Stimulated activated CD4-positive, alpha-beta T cell treated with anti-CD3 and anti-CD28 coated beads, Interleukin-4, amount 100 ng/mL, for 1 hour (primary cell): Measurements from ENCODE around the gene ZNF292.
"Not testable (repeated sequence)": the region's sequence is repeated elsewhere in the genome, so short reads cannot be mapped to it uniquely, and the experiment has no call there.

Experiments used
- DNase-seq: peaks from one replicate; pipeline ENCODE4 v3.0.0-alpha.2; 2020

ZNF292 gene

DNA sequence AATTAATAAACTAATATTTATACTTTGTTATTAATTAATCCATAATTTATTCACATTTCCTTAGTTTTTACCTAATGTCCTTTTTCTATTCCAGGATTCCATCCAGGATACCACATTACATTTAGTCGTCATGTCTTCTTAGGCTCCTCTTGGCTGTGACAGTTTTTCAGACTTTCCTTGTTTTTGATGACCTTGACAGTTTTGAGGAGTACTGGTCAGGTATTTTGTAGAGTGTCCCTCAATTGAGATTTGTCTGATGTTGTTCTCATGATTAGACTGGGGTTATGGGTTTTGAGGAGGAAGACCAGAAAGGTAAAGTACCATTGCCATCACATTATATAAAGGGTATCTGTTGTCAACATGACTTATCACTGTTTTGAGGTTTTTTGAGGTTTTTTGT, 67.3 kb downstream of the ZNF292 start:
- no peak for DNase-seq

DNA sequence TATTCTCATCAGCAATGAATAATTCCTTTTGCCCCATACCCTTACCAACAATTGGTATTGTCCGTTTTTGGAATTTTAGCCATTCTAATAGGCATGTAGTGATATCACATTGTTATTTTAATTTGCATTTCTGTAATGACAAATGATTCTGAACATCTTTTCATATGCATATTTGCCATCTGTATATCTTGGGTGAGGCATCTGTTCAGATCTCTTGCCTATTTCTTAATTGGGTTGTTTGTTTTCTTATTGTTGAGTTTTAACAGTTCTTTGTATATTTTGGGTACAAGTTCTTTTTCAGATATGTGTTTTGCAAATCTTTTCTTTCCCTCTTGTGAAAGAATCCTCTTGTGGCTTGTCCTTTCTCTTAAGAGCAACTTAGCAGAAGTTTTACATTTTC, 69.6 kb downstream of the ZNF292 start:
- DNase-seq = no peak

DNA sequence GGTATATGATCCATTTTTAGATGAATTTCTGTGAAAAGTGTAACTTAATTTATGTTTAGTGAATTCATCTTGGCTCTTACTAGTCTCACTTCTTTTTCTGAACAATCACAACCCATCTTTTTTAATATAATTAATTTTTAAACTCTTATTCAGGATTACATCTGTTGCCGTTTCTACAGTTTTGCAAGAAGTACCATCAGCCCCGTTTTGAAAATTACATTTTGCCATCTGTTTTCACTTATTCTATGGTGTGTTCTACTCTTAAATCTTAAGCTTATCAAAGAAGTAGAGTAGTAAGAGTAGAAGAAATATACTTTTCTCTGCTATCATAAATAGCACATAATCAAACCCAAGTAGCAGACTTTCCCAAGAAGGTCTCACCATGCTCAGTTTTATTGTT, 70.1 kb downstream of the ZNF292 start:
- no peak for DNase-seq

- DNase-seq = no peak
Observed at GRCh38 chr6:87225937-87226336, 70.6 kb downstream of the ZNF292 start.

GRCh38 chr6:87230801-87231200, 75.4 kb downstream of the ZNF292 start:
- DNase-seq = no peak

DNA sequence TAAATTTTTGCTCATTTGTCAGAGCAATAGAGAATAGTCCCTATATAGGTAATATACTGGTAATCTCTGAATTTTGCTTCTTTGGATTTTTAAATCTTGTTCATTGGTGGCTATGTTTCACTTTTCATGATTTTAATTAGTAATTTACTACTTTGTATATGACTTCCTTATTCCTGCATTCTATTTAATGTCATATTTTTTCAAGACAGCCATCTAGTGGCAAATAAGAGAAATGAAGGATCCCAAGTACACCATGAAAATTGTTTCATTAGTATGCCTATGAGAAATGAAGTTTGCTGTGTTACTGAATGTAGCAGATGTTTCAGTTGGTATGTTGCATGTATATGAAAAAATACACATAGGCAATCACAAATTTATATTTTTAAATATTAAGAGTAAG, 82.4 kb downstream of the ZNF292 start:
- no peak for DNase-seq

GRCh38 chr6:87239098-87239635, 83.8 kb downstream of the ZNF292 start:
- DNase-seq = not testable (repeated sequence)

DNA sequence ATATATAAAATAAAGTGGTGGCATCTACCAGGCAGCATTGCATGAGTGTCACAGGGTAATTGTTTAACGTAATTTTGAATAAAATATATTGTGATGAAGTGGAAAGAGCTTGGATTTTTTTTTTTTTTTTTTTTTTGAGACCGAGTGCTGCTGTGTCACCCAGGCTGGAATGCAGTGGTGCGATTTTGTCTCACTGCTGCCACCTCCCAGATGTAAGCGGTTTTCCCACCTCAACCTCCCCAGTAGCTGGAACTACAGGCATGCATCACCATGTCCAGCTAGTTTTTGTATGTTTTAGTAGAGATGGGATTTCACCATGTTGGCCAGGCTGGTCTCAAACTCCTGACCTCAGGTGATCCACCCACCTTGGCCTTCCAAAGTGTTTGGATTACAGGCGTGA, 85.9 kb downstream of the ZNF292 start:
- no peak for DNase-seq

- DNase-seq = no peak
Observed at GRCh38 chr6:87242311-87242710, 86.9 kb downstream of the ZNF292 start.

DNA sequence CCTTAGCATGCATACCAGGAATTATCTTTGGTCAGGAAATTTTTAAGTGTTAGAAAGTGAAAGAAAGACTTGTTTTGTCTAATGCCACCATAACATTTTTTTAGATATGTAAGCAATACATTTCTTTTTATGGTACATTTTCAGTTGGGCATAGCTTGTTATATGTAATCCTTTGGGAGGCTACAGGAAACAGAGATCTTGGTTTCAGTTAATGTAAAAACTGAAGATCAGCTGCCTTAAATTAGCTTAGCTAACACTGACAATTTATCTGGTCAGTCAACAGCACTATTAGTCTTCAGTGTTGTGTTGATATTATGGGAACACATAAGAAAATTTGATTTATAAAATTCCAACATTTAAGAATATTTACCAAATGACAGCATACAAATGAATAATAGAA, 88.4 kb downstream of the ZNF292 start:
- DNase-seq = no peak

DNA sequence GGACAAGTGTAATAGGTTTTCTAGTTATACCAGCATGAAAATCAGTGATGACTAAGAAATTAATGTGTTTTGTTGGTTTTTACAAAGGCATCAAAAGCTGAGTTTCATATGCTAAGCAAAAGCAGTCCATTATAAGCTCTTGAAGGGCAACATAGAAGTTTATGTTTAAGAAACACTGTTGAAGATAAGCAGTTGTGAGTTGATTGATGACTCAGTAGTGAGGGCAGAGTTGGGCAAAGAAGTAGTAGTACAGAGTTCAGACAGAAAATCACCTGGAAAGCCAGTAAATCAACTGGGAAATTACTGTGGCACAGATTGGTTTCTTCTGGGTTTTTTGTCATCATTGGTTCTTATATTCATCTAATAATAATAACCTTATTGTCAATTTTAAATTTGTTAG, 89.0 kb downstream of the ZNF292 start:
- no peak for DNase-seq

DNA sequence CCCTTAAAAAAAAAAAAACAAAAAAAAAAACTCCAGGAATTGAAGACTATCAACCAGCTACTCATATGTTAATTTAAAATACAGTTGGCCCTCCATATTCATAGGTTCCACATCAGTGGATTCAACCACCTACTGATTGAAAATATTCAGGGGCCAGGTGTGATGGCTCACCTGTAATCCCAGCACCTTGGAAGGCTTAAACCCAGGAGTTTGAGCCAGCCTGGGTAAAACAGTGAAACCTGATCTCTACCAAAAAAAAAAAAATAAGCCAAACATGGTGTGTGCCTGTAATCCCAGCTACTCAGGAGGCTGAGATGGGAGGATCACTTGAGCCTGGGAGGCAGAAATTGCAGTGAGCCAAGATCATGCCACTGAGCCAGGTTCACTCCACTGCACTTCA, 94.7 kb downstream of the ZNF292 start:
- DNase-seq = no peak

GRCh38 chr6:87251225-87251624, 95.9 kb downstream of the ZNF292 start:
- no peak for DNase-seq

- DNase-seq = no peak
Observed at GRCh38 chr6:87251725-87252124, 96.4 kb downstream of the ZNF292 start.

DNA sequence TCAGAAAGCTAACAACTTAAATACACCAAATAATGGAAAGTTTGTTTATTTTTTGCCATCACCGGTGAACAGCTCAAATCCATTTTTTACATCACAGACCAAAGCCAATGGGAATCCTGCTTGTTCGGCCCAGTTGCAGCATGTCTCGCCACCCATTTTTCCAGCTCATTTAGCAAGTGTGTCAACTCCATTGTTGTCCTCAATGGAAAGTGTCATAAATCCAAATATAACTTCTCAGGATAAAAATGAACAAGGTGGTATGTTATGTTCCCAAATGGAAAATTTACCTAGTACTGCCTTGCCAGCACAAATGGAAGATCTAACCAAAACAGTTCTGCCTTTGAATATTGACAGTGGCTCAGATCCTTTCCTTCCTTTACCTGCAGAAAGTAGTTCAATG, 101.7 kb downstream of the ZNF292 start:
- DNase-seq = no peak

DNA sequence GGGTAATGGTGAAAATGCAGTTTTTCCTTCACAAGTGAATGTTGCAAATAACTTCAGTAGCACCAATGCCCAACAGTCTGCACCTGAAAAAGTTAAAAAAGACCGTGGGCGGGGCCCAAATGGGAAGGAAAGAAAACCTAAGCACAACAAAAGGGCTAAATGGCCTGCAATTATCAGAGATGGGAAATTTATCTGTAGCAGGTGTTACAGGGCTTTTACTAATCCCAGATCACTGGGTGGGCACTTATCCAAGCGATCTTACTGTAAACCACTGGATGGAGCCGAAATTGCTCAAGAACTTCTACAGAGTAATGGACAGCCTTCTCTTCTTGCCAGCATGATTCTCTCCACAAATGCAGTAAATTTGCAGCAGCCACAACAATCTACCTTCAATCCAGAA, 102.2 kb downstream of the ZNF292 start:
- DNase-seq = no peak

DNA sequence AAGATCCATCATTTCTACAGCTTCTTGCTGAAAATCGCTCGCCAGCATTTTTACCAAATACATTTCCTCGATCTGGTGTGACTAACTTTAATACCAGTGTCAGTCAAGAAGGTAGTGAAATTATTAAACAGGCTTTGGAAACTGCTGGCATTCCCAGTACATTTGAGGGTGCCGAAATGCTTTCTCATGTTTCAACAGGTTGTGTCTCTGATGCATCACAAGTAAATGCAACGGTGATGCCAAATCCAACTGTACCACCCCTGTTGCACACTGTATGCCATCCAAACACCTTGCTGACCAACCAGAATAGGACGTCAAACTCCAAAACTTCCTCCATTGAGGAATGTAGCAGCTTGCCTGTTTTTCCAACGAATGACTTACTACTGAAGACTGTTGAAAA, 102.6 kb downstream of the ZNF292 start:
- no peak for DNase-seq

DNA sequence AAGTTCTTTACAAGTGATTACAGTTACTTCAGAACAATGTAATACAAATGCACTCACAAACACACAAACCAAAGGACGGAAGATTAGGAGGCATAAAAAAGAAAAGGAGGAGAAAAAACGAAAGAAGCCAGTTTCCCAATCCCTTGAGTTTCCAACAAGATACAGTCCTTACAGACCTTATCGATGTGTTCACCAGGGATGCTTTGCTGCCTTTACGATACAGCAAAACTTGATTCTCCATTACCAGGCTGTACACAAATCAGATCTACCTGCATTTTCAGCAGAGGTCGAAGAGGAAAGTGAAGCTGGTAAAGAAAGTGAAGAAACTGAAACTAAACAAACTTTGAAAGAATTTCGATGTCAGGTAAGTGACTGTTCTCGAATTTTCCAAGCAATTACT, 104.4 kb downstream of the ZNF292 start:
- no peak for DNase-seq

GRCh38 chr6:87261534-87261933, 106.2 kb downstream of the ZNF292 start:
- no peak for DNase-seq

GRCh38 chr6:87264481-87264880, 109.1 kb downstream of the ZNF292 start:
- DNase-seq = no peak

DNA sequence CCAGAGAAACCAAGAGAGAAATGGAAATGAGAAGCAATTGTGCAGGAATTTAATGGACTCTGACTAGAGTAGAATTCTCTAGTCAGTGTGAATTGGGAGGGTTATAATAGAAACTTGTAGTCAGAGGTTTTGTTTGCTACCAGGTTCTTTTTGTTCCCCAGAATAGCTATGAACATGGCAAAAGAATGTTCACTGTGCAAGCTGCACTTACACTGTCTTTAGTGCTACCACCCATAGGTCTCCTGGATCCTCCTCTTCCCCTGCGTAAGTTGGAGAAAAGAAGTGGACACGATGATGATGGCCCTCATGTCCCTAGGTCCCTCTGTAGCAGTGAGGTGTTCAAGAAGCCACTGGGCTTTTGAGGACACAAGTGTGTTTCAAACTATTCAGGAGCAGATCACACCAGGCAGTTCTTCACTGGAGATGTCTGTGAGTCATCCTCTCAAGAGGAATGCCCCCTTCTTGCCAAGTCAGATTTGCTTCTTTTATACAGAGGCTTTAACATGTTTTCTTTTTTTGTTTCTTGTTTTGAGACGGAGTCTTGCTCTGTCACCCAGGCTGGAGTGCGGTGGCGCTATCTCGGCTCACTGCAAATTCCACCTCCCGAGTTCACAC, 119.4 kb downstream of the ZNF292 start:
- no peak for DNase-seq

GRCh38 chr6:87276624-87277023, 121.3 kb downstream of the ZNF292 start:
- DNase-seq = no peak

DNA sequence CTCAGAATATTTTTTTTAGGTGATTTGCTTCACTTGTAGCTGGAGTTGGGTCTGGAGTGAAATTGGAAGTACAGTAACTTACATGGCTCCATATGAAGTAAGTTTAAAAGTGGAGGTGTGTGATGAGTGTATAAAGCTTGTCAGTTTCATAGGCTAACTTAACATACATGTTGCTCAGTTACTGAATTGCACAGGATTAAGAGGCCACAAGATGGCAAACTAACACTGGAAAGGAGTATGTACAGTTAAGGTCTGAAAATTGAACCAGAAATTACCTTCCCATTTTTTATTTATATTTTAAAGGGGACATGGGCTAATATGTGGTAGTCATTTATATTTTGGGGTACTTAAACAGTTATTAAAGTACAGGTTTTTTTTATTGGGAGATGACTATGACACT, 121.8 kb downstream of the ZNF292 start:
- DNase-seq = no peak

DNA sequence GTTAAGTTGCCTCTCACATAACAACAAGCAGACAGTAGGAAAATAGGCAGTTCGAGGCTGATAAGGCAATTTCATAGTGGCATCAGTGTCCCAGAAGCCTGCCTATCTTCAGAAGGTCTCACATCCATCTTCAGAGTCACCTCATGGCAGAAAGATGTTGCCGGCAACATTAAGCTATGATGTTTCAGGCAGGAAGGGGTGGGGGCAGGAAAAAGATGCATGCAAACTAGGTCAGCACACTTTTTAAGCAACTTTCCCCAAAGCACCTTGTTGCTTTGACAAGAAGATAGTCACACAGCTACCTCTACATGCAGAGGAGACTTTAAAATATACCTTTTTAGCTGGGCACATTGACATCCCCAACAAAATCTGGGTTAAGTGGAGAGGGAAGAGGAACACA, 123.8 kb downstream of the ZNF292 start:
- DNase-seq = no peak

DNA sequence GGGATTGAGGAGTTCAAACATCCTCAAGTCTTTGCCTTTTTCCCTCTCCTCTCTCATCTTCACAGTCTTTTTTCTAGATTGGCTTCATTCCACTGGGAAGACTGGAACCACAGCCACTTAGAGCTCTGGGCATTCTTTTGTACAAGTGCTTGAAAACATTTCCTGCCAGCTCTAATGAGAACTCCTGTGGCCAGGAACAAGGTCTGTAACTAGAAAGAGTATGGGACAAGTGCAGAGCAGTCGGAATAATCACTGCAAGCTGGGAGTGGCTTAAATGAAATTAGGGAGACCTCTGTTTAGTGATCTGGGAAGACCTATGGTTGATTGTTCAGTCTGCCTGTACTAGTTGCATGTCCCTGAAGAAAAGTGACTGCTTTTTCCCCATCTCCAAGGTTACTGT, 126.1 kb downstream of the ZNF292 start:
- DNase-seq = no peak

DNA sequence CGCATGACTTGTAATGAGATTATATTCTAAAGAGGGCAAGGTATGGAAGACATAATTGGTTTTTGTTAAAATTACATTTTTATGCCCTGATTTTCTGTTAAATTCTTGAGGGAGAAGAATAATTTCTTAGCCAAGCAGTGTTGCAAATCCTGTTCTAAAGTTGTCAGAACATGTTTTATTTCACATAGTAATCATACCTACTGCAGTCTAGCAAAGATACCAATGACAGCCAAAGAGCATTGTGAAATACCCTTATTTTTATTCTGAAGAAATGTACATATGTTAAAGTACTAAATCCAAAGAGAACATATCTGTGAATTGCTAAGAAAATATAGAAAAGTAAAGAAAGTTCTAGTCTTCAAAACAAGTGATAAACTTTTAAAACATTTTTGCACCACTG, 127.4 kb downstream of the ZNF292 start:
- DNase-seq = no peak
